IPS DF 4.7 (cell line): ENCODE measurements around the gene CEP41.

Experiments used
- DNase-seq: peaks from one replicate; pipeline ENCODE4 v3.0.0-alpha.2; 2013; ENCODE audit warnings: low spot score; ENCODE audit errors: extremely low read depth

Gene CEP41

GRCh38 chr7:130421684-130422083 lies 19.1 kb downstream of the CEP41 start:
- no peak for DNase-seq

DNA sequence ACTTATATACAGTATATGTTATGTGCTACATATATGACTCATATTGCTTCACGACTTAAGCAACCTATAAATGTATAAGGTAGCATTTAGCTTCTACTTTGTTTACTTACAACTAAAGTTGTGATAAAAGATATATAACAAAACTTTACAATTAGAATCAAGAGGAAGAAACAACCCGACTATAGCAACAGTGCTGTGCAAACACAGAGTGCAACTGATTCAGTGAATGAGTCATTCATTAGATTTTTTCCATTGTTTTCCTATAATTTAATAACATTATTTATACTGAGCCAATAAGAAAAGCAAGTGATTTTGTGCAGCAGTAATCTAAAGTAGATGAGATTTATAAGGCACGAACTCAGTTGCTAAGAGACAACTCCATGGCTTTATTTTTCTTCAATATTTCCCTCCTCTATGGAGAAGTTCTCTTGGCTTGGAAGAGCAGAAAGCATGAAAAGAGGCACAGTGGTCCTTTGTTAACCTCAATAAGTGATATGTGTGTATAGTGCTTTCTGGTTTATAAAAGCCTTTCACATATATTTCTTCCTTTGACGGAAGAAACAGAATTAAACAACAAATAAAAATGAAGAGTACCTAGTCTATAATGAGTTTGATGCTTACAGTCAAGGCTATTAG lies 19.8 kb downstream of the CEP41 start:
- DNase-seq = no peak

- DNase-seq = no peak
Observed at GRCh38 chr7:130419658-130420057, 21.2 kb downstream of the CEP41 start.

DNA sequence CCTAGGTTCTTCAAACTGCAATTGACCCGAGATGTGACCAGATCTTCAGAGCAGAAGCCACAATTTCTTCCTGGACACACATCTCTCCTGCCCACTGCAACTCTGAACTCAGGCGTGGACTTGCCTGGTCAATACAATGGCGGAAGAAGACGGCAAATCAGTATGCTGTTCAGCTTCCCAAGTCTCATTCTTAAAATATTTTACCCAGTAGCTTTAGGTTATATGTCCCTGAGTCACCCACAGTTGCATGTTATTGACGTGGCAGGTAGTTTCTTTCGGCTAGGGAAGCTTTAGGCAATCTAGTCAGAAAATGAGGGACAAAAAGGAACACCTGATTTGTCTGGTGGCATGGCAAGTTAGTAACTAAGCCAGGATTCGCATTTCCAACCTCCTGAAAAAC lies 22.5 kb downstream of the CEP41 start:
- DNase-seq = no peak

GRCh38 chr7:130417213-130417612 lies 23.6 kb downstream of the CEP41 start:
- DNase-seq = no peak

- DNase-seq = no peak
Observed at GRCh38 chr7:130415006-130415405, 25.8 kb downstream of the CEP41 start.

GRCh38 chr7:130413201-130413600 lies 27.6 kb downstream of the CEP41 start:
- no peak for DNase-seq

GRCh38 chr7:130410868-130411541 lies 29.8 kb downstream of the CEP41 start:
- no peak for DNase-seq

- no peak for DNase-seq
Observed at GRCh38 chr7:130409712-130410072, 31.1 kb downstream of the CEP41 start.

- DNase-seq = no peak
Observed at GRCh38 chr7:130409067-130409711, 31.6 kb downstream of the CEP41 start.

DNA sequence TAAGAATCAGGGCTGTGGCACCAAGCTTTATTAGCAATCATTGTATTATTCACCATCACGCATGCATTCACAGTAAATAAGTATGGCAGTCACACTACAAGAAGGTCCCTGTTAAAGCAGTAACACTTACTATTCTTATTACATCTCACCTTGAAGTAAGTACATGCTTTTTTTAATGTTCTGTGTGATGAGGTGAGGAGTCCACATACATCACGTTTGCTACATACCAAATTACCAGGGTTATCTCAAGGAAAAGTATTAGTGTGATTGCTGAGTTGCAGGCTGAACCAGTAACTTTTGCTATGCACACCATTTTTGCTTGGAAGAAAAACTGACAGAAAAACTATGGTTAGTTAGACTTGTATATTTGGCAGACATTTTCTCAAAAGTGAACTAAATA lies 35.8 kb downstream of the CEP41 start:
- DNase-seq = no peak

DNA sequence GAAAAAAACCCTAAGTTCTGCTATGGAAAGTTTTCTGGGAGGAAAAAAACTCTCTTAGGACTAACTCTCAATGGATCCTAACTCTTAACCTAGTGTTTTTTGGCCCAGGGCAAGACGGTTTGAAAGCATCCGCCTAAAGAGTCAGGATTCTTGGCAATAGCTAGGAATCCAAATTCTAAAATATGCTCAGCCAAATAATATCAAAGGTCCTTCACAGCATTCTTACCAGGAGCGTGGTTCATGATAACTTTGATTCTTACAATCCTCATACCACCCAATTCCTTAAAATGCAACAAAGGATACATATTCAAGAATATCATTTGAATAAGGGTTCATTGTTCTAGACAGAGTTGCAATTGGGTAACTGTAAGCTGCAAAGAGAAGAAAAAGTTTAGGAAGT lies 39.2 kb downstream of the CEP41 start:
- no peak for DNase-seq

GRCh38 chr7:130401101-130401500 lies 39.7 kb downstream of the CEP41 start:
- DNase-seq = no peak

GRCh38 chr7:130400120-130400572 lies 40.7 kb downstream of the CEP41 start:
- DNase-seq = no peak

DNA sequence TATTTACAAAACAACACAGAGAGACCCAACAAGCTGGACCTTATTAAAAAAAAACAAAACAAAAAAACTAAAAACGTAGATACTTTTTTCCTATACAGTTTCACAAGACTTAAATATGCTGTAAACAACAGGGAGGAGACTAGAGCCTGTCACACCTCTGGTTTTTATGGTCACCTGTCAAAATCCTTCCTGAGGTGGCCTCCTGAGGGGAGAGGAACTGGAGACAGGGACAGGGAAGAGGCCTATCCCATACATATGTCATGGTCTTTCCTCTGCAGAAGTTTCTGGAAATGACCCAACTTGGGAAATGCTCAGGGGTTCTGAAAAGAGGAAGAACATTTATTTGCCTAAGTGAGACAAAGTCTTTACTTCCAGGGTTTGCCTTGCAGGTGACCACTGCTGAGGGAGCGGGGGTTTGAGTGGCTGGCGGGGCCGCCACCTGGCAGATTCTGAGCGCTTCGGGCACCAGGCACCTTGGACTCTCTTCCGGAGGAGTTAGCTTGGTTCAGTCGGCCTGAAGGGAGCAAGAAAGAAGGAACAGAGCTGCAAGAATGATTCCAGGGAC lies 42.2 kb downstream of the CEP41 start:
- no peak for DNase-seq

- DNase-seq = no peak
Observed at GRCh38 chr7:130397758-130398073, 43.1 kb downstream of the CEP41 start.

GRCh38 chr7:130397051-130397757 lies 43.6 kb downstream of the CEP41 start:
- no peak for DNase-seq

GRCh38 chr7:130396109-130396508 lies 44.7 kb downstream of the CEP41 start:
- DNase-seq = no peak

- DNase-seq = no peak
Observed at GRCh38 chr7:130395421-130395820, 45.4 kb downstream of the CEP41 start.

DNA sequence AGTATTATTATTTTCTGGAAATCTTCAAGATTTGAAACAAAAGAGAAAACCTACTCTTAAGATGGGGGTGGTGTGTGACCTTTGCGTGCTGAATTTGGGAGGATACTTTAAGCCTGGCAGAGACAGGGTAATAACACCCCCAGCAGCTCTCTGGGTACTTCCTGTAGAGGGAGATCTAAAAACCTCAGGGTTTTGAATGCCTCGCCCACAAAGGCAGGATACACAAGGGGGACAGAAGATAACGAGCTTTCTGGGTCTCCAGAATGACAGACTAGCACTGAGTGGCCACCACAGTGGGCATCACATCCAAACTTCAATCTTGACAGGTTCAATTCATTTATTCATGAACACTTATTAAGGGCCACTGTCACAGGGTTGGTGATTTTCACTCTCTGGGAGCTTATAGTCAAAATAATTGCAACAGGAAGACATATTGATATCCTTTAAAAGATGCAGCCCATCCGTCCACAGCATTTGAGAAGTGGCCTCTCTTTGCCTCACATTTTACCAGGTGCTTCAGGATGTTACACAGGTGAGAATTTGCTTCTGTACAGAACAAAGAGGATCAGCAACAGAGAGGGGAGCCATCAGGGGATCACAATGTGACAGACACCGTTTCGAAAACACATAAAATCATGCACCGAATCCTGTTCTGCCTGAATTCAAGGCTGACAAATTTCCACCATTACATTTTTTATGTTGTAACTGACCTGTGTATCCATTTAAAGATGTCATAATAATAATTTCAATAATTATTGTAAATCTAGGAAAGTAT lies 46.2 kb downstream of the CEP41 start:
- DNase-seq = no peak

DNA sequence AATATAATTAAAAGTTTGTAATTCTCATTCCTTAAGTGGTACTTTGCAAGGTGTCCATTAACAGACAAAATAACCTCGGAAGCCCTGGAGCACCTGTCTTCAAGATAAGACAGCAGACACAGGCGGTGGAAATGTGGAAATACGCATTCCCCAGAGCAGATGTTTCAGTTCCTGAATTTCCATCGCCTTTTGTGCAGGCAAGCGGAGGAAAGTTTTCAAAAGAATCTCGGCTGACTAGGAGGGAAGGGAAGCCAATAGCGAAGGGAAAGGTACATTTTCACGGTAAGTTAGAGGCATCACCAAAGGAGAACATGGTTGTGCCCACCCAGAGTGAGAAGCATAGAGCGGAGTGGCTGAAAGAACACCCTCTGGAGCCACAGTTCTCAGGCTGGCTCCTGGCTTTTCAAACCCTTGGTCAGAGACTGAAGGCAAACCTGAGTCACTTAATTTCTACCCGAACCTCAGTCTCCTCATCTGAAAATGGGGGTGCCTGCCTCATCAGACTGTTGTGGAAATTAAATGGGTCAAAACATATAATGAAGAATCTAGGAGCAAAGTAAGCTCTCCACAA lies 46.9 kb downstream of the CEP41 start:
- DNase-seq = no peak
